GM10847 (cell line): ENCODE measurements around the gene DNAI7.

Experiments
- POLR2A ChIP-seq: IDR thresholded peaks from 2 replicates; pipeline ENCODE4 v1.6.1; 2011; ENCODE audit not compliant: insufficient read length; ENCODE audit errors: extremely low read depth

Gene DNAI7

DNA sequence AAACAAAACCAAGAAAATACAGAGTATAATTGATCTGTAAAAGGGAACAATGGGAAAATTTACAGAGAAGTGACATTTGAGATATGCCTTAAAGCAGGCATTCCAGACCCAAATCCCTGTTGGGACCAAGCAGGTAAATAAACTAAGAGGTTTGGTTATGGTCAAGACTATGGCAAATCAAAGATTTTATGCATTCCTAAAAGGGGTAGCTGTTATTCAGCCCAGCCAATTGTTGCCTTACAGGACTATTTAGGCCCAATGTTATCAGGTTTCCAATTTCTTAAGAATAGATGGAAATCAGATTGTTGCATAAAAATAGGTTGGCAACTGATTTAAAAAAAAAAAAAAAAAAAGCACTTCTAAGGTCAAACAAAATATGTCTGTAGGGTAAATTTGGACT is 5.3 kb downstream of the DNAI7 start:
- TF ChIP-seq POLR2A = no peak

DNA sequence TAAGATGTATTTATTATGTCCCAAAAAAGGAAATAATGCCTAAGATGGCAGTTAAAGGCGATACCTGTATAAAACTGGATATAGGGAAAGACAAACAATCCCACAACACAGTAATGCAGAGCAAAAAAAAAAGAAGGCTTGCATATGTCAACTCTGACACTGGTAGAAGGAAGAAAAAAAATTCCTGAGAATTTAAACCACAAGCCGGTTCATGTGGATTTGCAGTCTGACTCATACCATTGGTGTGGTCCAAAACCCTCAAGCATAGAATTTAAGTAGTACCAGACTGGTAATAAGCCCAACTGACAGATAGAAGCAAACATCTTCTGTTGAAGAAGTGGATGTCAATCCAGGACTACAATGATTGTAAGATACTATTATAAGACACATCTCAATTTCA is 7.2 kb downstream of the DNAI7 start:
- TF ChIP-seq POLR2A = no peak

DNA sequence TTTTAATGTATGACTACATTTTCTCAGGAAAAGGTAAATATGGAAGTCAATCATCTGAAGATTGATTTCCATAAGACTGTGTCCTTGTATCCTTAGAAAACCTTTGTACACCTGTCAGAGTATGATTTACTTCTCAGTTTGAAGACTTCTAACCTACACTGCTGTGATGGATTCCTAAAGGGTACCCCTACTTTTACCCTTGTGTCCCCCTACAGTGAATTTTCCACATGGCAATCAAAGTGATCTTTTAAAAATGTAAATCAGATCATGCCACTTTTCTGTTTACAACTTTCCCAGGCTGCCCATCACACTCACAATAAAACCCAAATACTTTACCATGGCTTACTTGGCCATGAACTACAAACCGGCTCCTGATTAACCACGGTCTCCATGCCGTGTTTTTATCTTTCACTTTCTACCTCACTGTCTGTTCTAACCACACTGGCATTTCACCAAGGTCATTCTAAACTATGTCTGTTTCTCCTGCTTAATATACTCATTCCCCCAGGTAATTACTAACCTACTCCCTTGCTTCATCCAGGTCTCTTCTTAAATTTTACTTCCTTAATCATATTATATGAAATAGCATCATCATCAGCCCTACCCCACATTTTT is 8.1 kb downstream of the DNAI7 start:
- TF ChIP-seq POLR2A = no peak

DNA sequence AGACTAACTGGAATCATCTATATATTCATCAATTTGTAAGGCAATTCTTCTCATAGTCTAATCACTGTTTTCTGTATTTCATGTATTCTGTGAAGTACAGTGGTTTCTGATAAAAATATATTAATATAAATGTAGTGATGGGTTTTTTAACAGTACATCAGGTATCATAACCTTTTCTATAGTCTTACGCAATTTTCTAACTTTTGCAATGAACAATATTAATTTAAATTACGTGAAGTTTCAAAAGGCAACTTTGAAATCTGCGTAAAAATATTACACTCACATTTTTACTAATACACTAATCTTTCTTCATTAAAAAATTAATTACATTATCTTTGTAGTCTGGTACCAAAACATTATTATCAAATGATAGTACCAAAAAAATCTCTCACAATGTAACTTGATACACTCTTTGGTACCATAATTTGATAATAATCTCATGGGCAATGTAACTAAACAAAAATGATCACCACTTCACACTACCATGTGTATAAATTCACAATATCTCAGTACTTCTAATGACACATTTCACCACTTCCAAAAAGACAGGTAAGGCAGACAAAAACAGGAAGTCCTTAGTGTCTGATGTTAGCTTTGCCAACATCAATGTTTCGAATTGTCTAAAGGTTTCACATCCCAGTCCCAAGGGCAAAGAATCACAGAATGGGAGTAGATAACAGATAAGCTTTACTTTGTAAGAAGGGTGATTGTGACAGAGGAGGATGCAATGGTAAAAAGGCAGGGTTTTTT is 8.7 kb downstream of the DNAI7 start:
- no peak for TF ChIP-seq POLR2A

DNA sequence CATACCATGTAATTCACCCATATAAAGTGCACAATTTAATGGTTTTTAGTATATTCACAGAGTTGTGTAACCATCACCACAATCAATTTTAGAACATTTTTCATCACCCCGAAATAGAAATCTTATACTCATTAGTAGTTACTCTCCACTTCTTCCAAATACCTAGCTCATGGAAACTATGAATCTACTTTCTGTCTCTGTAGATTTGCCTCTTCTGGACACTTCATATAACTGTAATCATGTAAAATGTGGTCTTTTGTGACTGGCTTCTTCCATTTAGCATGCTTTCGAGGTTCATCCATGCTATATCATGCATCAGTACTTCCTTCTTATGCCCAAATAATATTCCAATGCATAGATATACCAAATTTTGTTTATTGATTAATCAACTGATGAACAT is 10.8 kb downstream of the DNAI7 start:
- TF ChIP-seq POLR2A = no peak

DNA sequence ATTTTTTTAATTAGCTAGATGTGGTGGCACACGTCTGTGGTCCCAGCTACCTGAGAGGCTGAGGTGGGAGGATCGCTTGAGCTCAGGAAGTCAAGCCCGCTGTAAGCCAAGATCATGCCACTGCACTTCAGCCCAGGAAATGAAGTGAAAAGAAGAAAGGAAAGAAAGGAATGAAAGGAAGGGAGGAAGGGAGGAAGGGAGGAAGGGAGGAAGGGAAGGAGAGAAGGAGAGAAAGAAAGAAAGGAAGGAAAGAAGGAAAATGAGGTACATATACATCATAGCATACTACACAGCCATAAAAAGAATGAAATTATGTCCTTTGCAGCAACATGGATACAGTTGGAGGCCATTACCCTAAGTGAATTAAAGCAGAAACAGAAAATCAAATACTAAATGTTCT is 12.2 kb downstream of the DNAI7 start:
- no peak for TF ChIP-seq POLR2A

DNA sequence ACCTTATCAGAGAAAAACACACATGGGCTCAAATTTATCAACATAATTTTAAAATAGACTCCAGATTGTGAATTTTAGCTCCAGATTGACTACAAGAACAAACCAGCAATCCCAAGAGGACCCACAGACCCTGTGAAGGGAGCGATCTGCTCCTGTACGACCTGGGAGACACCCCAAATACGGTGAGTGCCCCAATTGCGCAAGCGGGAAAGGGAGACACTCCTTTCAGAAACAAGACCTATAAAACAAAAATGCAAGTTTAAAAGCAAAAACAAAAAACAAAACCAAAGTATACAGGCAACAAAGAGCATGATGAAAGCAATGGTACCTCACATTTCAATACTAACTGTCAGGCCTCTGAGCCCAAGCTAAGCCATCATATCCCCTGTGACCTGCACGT is 32.1 kb downstream of the DNAI7 start:
- no peak for TF ChIP-seq POLR2A

DNA sequence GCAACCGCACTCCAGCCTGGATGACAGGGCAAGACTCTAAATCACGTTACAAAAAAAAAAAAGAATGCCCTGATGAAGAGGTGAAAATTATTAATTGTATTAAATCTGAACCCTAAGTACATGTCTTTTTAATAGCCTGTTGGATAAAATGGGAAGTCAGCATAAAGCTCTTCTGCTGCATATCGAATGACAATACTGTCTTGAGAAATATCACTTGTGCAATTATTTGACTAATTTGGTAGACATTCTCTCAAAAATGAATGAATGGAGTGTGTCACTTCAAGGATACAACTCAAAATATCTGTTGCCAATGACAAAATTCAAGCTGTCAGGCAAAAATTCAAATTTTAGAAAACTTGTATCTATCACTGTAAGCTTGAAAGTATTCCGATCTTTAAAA is 38.9 kb downstream of the DNAI7 start:
- TF ChIP-seq POLR2A = no peak

DNA sequence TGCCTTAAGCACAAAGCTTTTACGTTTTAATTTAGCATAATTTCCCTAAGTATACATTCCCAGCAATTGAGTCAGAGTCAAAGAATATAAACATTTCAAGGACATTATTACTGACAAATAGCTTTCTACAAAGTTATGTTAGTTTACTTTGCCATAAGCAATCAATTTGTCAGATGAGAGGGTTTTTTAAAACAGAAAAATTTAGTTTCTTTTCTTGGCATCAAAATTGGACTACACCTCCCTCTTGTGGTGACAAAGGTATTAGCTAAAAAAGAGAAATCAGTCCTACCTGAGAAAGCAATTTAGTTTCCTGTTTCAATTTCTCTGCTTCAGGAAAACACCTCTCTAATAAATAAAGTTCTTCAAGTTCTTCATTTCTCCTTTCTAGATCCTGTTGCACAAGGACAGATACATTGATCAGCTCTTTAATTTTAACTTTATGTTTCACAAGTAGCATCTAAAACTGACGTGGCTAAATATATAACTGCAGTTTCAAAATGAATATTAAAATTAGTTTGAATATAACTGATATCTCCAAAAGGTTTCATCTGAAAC is 39.9 kb downstream of the DNAI7 start:
- no peak for TF ChIP-seq POLR2A

DNA sequence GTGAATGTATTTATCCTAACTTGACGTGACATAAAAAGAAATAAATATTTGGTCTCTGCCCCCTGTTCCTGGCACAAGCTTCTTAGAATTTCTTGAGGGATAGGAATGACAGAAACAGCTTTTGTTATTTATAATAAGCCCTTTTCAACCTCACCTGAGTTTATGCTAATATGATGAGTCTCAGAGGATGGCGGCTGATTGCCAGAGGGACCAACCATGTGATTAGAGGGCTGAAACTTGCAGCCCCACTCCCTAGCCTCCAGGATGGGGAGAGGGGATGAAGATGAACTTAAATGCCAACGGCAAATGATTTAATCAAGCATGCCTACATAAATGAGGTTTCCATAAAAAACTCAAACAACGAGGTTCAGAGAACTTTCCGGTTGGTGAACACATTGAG is 42.9 kb downstream of the DNAI7 start:
- no peak for TF ChIP-seq POLR2A

DNA sequence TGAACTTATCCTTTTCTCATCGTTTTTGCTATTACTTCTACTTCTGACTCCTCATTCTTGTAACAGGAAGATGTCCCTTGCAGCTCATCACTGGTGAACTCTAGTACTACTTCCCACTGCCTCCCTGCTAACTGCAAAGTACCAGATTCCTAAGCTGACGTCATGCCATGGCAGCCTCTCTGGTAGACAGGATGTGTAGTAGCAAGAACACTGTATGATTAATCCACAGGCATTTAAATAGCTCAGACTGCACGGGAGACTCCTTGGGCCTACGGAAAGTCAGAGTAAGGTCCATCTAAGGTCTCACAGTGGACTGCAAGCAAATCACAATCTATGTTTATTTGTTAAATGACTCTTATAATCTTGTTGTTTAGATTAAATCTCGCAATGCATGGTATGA is 43.5 kb downstream of the DNAI7 start:
- no peak for TF ChIP-seq POLR2A

DNA sequence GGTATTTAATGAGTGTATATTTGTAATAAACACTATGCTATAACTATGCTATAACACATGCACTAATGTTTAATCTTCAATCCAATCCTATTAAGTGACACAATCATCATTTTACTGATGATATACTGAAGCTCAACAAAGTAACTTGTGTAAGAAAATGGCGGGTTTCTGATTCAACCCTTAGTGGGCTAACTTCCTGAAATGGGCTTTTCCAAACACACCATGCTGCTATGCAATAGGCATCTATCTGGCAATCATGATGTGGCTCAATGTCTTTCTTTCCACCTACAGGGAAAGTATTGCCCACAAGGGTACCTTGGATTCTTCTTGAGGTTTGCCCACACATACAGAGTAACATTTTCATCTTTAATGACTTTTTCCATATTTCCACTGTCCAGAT is 48.3 kb downstream of the DNAI7 start:
- TF ChIP-seq POLR2A = no peak

DNA sequence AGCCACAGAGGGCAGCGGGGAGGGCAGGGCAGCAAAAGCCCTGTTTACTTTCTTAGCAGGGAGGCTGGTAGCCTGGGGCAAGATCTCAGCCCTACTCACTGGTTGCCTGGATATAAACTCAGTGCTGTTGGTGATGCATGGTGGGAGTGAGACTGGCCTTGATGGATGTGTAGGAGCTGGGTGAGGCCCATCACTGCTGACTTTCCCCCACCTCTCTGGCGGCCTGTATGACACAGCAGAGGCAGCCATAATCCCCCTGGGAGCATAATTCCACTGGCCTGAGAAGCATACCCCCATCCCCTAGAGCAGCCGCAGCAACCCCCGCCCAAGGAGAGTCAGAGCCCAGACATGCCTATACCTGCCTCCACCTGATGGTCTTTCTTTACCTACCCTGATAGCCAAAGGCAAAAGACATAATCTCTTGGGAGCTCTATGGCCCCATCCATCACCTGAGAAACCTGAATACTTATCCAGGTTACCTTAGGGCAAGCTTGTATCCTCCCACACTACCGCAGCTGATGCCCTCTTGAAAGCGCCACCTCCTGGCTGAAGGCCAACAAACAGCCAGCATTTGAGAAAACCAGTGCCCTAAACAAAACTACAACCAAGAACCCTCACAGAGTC is 59.3 kb downstream of the DNAI7 start:
- no peak for TF ChIP-seq POLR2A

DNA sequence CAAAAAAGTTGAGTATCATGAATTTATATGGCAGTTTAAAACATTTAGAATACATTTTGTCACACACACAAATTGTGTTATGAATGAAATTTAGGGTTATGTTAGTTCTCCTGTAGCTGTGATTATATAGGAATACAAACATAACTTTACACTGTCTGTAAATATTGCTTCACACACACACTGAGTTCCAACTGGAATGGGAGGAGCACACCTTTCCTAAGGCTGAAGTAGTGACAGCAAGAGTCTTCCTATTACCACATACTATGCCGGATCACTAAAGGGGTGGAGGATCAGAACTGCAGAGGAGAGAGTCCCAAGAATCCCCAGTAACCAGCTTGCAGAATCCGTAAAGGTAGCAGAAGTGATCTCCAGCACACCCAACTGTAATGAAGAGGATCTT is 63.7 kb downstream of the DNAI7 start:
- TF ChIP-seq POLR2A = no peak

DNA sequence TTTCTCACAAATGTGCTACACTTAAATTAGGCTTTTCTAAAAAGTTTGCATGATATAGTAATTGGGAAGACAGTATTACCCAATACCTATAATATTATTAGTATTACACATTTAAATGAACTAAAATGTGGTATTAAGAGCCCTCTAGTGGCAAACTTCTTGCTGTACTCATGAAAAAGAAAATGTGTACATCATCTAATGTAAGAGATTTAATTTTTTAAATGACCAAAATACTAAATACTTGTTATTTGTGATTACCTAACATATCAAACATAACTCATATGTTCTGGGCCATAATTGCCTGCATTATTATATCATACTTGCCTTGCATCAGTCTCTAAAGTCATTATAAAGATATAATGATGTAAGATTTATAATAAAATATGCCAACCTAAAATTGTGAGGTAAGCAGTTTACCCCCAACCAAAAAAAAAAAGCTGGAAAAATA is 64.2 kb downstream of the DNAI7 start:
- TF ChIP-seq POLR2A = no peak

DNA sequence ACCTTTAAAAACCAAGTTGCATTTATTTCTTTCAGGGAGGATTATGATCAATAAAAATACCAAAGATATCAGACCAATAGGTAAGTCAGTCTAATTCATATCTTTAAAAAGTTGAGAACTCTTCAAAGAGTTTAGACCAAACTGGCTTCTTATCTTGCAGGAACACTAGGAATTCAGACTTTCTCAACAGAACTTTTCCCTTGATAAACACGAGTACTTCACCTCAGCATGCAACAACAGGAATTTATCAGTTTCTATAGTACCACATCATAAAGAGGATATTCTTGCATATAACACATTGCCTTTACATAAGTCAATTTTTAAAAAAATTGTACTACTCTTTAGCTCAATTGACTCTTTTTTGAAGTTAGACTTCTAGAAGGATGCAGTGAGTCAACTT is 68.2 kb downstream of the DNAI7 start:
- TF ChIP-seq POLR2A = no peak
